Neural progenitor cell (in vitro differentiated cells): ENCODE results near the gene NOX5. TPM values are rescaled to one million over a fixed set of nuclear protein-coding genes. Genes with fewer than 3 reads are reported as not detected.

Source experiments
- DNase-seq: peaks from one replicate; pipeline ENCODE4 v3.0.0-alpha.2; 2016; ENCODE audit warnings: low spot score
- H2AFZ ChIP-seq: fragments of 200-600 bp; sonication (generic); replicated peaks from 2 replicates; pipeline ENCODE4 v1.6.1; 2016; ENCODE audit warnings: antibody characterized with exemption
- H3F3A ChIP-seq: fragments of 200-600 bp; sonication (generic); 2 replicates; pipeline ENCODE4 v1.6.1; 2016; ENCODE audit warnings: antibody characterized with exemption, low read depth
- H3K27ac ChIP-seq: fragments of 200-600 bp; sonication (generic); 2 replicates; pipeline ENCODE4 v1.5.1; 2016; ENCODE audit warnings: mild to moderate bottlenecking
- H3K27me3 ChIP-seq: fragments of 200-600 bp; sonication (generic); 2 replicates; pipeline ENCODE4 v1.6.1; 2016; ENCODE audit warnings: mild to moderate bottlenecking, moderate library complexity
- H3K36me3 ChIP-seq: fragments of 200-600 bp; sonication (generic); 2 replicates; pipeline ENCODE4 v1.5.1; 2016
- H3K4me1 ChIP-seq: fragments of 200-600 bp; sonication (generic); 2 replicates; pipeline ENCODE4 v1.6.1; 2016; ENCODE audit warnings: mixed run types
- H3K4me2 ChIP-seq: fragments of 200-600 bp; sonication (generic); 2 replicates; pipeline ENCODE4 v1.6.1; 2016
- H3K4me3 ChIP-seq: fragments of 200-600 bp; sonication (generic); 2 replicates; pipeline ENCODE4 v1.5.1; 2016
- H3K79me2 ChIP-seq: fragments of 200-600 bp; sonication (generic); 2 replicates; pipeline ENCODE4 v1.6.1; 2016; ENCODE audit warnings: low read depth
- H3K9ac ChIP-seq: fragments of 200-600 bp; sonication (generic); 2 replicates; pipeline ENCODE4 v1.6.1; 2016
- H3K9me3 ChIP-seq: fragments of 200-600 bp; sonication (generic); 2 replicates; pipeline ENCODE4 v1.5.1; 2016; ENCODE audit warnings: low read depth
- H4K20me1 ChIP-seq: fragments of 200-600 bp; sonication (generic); 2 replicates; pipeline ENCODE4 v1.6.1; 2016; ENCODE audit warnings: low read depth
- H3K27ac Mint-ChIP-seq: 3 replicates; pipeline ENCODE4 v1.8.0; 2021; ENCODE audit warnings: mixed read lengths
- H3K27me3 Mint-ChIP-seq: 2 replicates; pipeline ENCODE4 v1.8.0; 2022; ENCODE audit warnings: low read depth, mild to moderate bottlenecking, inconsistent platforms, moderate library complexity, mixed read lengths; ENCODE audit not compliant: insufficient read depth
- H3K36me3 Mint-ChIP-seq: 3 replicates; pipeline ENCODE4 v1.8.0; 2021; ENCODE audit warnings: mixed read lengths
- H3K4me1 Mint-ChIP-seq: 3 replicates; pipeline ENCODE4 v1.8.0; 2021; ENCODE audit warnings: mixed read lengths
- H3K4me3 Mint-ChIP-seq: 3 replicates; pipeline ENCODE4 v1.8.0; 2021; ENCODE audit warnings: mild to moderate bottlenecking, moderate library complexity, mixed read lengths
- H3K9me3 Mint-ChIP-seq: 3 replicates; pipeline ENCODE4 v1.8.0; 2020; ENCODE audit warnings: mixed read lengths
- EZH2 ChIP-seq: fragments of 200-600 bp; sonication (generic); IDR thresholded peaks from 2 replicates; pipeline ENCODE4 v1.6.1; 2017; ENCODE audit warnings: antibody characterized with exemption, mild to moderate bottlenecking, moderate library complexity
- EZH2phosphoT487 ChIP-seq: fragments of 200-600 bp; sonication (generic); IDR thresholded peaks from 2 replicates; pipeline ENCODE4 v1.6.1; 2017; ENCODE audit warnings: antibody characterized with exemption
- total RNA-seq: library from RNA; depleted of rRNA; stranded (reverse); fragments of >200 nt; gene quantifications from 2 replicates; pipeline ENCODE4 v1.2.3, GENCODE V29; 2015; ENCODE audit warnings: low replicate concordance
- TF ChIP-seq, protein P1 (sequence below): fragments of 200-600 bp; sonication (generic); IDR thresholded peaks from 2 replicates; pipeline ENCODE4 v1.5.1; 2017; ENCODE audit warnings: antibody characterized with exemption, mild to moderate bottlenecking

The NOX5 gene
- total RNA-seq, 1 donor from 2014 or later = not detected

DNA sequence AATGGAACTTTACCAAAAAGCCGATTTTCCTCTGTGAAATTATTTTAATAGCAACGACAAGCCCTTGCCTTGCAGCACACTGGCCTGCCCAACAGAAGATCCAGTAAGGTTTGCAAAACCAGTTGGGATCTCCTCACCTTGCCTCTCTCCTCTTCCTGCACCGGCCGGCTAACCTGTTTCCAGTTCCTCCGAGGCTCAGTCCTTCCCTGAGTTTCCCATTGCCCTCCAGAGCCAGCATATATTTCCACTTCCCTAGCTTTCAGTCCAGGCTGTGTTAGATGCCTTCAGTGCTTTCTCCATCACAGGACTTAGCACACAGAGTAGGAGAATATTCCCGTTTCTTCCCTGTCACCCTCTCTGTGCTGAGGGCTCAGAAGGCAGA, 60.3 kb downstream of the NOX5 start:
- Histone ChIP-seq H3K4me1 (peaks cover 19% of the 10 kb centered on the region), H3K4me3 (peak overlapping the region; percentile 69), H3K27ac (no peak overlapping the region), H4K20me1 (no peaks in the 10 kb centered on the region), H3K27me3 (peaks cover 23% of the 10 kb centered on the region), H3K36me3 (no peaks in the 10 kb centered on the region), H2AFZ (peak overlapping the region; percentile 93), H3K79me2 (no peaks in the 10 kb centered on the region), H3K9me3 (no peaks in the 10 kb centered on the region), H3F3A (peaks cover 8% of the 10 kb centered on the region), H3K9ac (no peak overlapping the region), H3K4me2 (peak overlapping the region; percentile 97)
- Mint-ChIP-seq H3K9me3 (peaks cover 2% of the 10 kb centered on the region), H3K27me3 (peaks cover 15% of the 10 kb centered on the region), H3K4me3 (peak overlapping the region; percentile 84), H3K27ac (peak overlapping the region; percentile 40), H3K36me3 (peaks cover 2% of the 10 kb centered on the region), H3K4me1 (peaks cover 12% of the 10 kb centered on the region)
- TF ChIP-seq EZH2phosphoT487 (no peak), EZH2 (no peak)
- TF ChIP-seq, protein P1, sequence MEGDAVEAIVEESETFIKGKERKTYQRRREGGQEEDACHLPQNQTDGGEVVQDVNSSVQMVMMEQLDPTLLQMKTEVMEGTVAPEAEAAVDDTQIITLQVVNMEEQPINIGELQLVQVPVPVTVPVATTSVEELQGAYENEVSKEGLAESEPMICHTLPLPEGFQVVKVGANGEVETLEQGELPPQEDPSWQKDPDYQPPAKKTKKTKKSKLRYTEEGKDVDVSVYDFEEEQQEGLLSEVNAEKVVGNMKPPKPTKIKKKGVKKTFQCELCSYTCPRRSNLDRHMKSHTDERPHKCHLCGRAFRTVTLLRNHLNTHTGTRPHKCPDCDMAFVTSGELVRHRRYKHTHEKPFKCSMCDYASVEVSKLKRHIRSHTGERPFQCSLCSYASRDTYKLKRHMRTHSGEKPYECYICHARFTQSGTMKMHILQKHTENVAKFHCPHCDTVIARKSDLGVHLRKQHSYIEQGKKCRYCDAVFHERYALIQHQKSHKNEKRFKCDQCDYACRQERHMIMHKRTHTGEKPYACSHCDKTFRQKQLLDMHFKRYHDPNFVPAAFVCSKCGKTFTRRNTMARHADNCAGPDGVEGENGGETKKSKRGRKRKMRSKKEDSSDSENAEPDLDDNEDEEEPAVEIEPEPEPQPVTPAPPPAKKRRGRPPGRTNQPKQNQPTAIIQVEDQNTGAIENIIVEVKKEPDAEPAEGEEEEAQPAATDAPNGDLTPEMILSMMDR = no peak
- DNase-seq = peak; percentile 39

DNA sequence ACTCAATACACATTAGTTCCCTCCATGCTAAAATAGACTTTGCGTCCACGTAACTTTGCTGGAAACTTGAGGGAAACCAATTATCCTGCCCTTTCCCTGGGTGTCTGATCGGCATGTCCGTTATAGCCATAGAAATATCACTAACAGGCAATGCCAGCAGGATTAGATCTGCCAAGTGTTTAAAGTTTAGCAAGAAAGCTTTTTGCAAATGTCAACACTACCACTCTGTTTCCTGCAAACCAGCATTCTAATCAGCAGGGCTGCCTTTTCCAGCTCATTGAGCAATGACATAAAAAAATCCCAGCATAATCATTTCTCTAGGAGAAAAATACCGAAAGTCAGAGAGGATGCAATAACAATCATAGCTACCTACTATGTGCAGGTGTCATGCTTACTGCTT, 60.9 kb downstream of the NOX5 start:
- Mint-ChIP-seq H3K27me3 (peaks cover 15% of the 10 kb centered on the region), H3K9me3 (peaks cover 2% of the 10 kb centered on the region), H3K36me3 (peaks cover 2% of the 10 kb centered on the region), H3K27ac (no peak overlapping the region), H3K4me3 (no peak overlapping the region), H3K4me1 (peaks cover 16% of the 10 kb centered on the region)
- Histone ChIP-seq H3K9ac (no peak overlapping the region), H4K20me1 (no peaks in the 10 kb centered on the region), H3K27me3 (peaks cover 23% of the 10 kb centered on the region), H3K4me1 (peaks cover 19% of the 10 kb centered on the region), H3K79me2 (no peaks in the 10 kb centered on the region), H3K27ac (no peak overlapping the region), H3K4me3 (no peak overlapping the region), H2AFZ (no peak overlapping the region), H3K36me3 (no peaks in the 10 kb centered on the region), H3K9me3 (no peaks in the 10 kb centered on the region), H3F3A (peaks cover 8% of the 10 kb centered on the region), H3K4me2 (peak overlapping the region; percentile 97)
- DNase-seq = no peak
- TF ChIP-seq, protein P1 = no peak
- TF ChIP-seq EZH2 = no peak
- no peak for TF ChIP-seq EZH2phosphoT487

DNA sequence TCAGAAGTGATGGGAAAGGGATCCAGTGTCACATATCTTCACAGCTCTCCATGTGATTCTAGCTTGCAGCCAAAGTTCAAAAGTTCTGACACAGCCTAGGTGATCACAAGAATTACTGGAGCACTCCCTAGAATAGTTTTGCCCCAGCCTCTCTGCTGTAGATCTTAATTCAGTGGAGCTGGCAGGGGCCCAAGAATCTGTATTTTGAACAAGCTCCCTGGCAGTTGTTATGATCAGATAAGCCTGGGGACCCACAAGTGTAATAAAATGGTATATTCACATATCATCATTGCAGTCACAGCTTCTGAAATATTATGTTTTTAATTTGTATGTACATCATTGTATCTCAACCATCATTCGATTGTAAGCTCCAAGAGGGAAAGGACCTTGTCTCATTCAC, 62.3 kb downstream of the NOX5 start:
- no peaks in the 10 kb centered on the region for H3K36me3 ChIP-seq
- no peak overlapping the region for H2AFZ ChIP-seq
- peaks cover 8% of the 10 kb centered on the region for H3F3A ChIP-seq
- Mint-ChIP-seq H3K27me3 (peaks cover 12% of the 10 kb centered on the region), H3K9me3 (no peaks in the 10 kb centered on the region), H3K27ac (no peak overlapping the region), H3K4me1 (peaks cover 25% of the 10 kb centered on the region), H3K4me3 (no peak overlapping the region), H3K36me3 (no peaks in the 10 kb centered on the region)
- no peak overlapping the region for H3K27ac ChIP-seq
- no peak overlapping the region for H3K4me3 ChIP-seq
- H3K9ac ChIP-seq = no peak overlapping the region
- peaks cover 25% of the 10 kb centered on the region for H3K27me3 ChIP-seq
- no peak for DNase-seq
- no peaks in the 10 kb centered on the region for H4K20me1 ChIP-seq
- H3K4me1 ChIP-seq = peaks cover 24% of the 10 kb centered on the region
- no peaks in the 10 kb centered on the region for H3K79me2 ChIP-seq
- H3K4me2 ChIP-seq = no peak overlapping the region
- no peaks in the 10 kb centered on the region for H3K9me3 ChIP-seq
- no peak for TF ChIP-seq EZH2
- TF ChIP-seq, protein P1 = no peak
- no peak for TF ChIP-seq EZH2phosphoT487
